Stimulated activated CD8-positive, alpha-beta memory T cell treated with anti-CD3 and anti-CD28 coated beads, Interleukin-2, amount 100 ng/mL, for 48 hours (primary cell): Measurements from ENCODE around the gene DEXI.
A peak's percentile ranks its signal among the peaks of the same experiment; 100 is the strongest.
"Not testable (repeated sequence)": the region's sequence is repeated elsewhere in the genome, so short reads cannot be mapped to it uniquely, and the experiment has no call there.

Experiments
- DNase-seq, 2 donors: peaks; one replicate each; pipeline ENCODE4 v3.0.0-alpha.2; 2020; ENCODE audit warnings: low read depth in 2 of 2

The DEXI gene

GRCh38 chr16:10927497-10928112 lies 14.7 kb downstream of the DEXI start:
- no peak for DNase-seq

DNA sequence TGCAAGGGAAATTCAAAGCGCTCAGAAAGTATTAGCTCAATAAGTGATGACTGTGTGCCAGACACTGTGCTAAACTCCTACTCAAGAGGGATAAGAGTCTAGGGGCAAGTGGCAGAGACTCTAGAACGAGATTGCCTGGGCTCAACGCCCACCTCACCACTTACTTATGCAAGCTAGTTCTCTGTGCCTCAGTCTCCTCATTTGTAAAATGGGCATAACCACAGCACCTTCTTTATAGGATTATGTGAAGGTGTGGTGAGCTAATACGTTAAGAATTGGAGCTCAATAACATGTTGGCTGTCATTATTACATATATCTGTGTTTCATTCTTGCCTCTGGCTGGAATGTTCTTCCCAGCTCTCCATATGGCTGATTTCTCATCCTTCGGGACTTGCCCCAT lies 15.4 kb downstream of the DEXI start:
- no peak for DNase-seq

GRCh38 chr16:10926094-10926493 lies 16.2 kb downstream of the DEXI start:
- no peak for DNase-seq

- not testable (repeated sequence) for DNase-seq
These were observed 17.0 kb downstream of the DEXI start for GRCh38 chr16:10925285-10925684.

DNA sequence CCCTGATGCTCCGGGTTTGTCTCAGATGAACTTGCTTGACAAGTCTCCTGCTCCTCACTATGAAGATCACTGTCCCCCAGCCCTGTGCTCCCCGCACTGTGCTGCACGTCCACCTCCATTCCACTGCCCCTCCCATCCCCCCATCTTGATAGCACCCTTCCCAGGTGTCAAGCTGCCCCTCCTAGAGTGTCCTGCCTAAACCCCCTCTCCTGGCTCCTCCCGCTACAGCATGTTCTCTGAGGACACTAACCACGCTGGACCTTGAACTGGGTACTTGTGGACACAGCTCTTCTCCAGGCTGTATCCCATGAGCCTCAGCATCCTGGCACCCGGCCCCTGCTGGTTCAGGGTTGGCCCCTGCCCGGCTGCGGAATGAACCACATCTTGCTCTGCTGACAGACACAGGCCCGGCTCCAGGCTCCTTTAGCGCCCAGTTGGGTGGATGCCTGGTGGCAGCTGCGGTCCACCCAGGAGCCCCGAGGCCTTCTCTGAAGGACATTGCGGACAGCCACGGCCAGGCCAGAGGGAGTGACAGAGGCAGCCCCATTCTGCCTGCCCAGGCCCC lies 18.5 kb downstream of the DEXI start:
- DNase-seq = no peak

- no peak for DNase-seq
These were observed 19.1 kb downstream of the DEXI start for GRCh38 chr16:10923146-10923649.

DNA sequence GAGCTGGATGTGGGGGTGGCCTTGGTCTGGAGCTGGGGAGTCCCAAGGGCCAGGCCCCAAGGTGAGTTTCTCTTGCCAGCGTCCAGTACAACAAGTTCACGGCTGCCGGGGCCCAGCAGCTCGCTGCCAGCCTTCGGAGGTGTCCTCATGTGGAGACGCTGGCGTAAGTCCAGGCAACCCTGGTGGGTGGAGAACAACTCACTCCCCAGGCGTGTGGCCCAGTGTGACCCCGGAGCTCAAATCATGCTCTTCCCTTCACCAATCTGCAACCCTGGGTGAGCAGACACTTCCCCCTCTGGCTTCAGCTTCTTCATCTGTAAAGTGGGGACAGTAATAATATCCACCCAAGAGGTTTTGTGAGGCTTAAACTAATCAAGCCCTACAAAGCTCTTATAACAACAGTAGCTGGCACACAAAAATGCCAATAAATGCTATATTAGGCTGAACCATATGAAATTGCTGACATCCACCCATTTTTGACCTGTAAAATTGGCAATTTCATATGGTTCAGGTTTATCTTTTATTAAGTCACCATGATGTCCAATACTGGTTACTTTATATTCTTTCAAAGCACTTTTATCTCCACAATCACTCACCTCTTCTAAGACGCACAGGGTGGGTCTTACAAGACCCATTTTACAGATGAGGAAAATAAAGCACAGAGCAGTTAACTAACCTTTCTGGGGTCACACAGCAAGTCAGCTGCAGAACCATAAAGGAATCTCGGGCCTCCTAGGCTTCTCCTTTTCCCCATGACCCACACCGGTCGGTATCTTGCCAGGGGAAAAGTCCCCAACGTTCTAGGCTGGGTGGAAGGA lies 19.7 kb downstream of the DEXI start:
- DNase-seq = no peak

- no peak for DNase-seq
These were observed 20.5 kb downstream of the DEXI start for GRCh38 chr16:10921536-10922327.

GRCh38 chr16:10920726-10921427 lies 21.4 kb downstream of the DEXI start:
- no peak for DNase-seq

DNA sequence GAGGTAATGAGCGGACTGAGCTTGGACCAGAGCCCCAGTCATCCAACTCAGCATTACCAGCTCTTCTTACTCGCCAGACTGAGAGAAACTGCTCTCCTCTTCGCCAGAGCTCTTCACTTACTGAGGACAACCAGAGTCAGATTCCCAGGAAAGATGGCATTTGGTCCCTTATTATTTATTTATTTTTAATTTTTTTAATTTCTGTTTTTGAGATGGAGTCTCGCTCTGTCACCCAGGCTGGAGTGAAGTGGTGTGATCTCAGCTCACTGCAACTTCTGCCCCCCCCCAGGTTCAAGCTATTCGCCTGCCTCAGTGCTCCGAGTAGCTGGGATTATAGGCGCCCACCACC lies 23.3 kb downstream of the DEXI start:
- DNase-seq = no peak

GRCh38 chr16:10918294-10919002 lies 23.8 kb downstream of the DEXI start:
- peak; percentile 70 to 86 for DNase-seq

GRCh38 chr16:10916534-10916933 lies 25.7 kb downstream of the DEXI start:
- no peak for DNase-seq

GRCh38 chr16:10911267-10911666 lies 31.0 kb downstream of the DEXI start:
- DNase-seq = no peak

DNA sequence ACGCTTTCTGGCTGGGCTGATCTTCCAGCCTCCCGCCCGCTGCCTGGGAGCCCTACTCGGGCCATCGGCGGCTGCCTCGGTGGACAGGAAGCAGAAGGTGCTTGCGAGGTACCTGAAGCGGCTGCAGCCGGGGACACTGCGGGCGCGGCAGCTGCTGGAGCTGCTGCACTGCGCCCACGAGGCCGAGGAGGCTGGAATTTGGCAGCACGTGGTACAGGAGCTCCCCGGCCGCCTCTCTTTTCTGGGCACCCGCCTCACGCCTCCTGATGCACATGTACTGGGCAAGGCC lies 34.6 kb downstream of the DEXI start:
- DNase-seq = no peak

DNA sequence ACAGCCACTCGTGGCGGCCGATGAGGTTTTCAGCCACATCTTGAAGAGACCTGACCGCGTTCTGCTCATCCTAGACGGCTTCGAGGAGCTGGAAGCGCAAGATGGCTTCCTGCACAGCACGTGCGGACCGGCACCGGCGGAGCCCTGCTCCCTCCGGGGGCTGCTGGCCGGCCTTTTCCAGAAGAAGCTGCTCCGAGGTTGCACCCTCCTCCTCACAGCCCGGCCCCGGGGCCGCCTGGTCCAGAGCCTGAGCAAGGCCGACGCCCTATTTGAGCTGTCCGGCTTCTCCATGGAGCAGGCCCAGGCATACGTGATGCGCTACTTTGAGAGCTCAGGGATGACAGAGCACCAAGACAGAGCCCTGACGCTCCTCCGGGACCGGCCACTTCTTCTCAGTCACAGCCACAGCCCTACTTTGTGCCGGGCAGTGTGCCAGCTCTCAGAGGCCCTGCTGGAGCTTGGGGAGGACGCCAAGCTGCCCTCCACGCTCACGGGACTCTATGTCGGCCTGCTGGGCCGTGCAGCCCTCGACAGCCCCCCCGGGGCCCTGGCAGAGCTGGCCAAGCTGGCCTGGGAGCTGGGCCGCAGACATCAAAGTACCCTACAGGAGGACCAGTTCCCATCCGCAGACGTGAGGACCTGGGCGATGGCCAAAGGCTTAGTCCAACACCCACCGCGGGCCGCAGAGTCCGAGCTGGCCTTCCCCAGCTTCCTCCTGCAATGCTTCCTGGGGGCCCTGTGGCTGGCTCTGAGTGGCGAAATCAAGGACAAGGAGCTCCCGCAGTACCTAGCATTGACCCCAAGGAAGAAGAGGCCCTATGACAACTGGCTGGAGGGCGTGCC lies 35.1 kb downstream of the DEXI start:
- DNase-seq = no peak

GRCh38 chr16:10906482-10906881 lies 35.8 kb downstream of the DEXI start:
- DNase-seq = no peak

GRCh38 chr16:10902999-10903398 lies 39.3 kb downstream of the DEXI start:
- DNase-seq = no peak

DNA sequence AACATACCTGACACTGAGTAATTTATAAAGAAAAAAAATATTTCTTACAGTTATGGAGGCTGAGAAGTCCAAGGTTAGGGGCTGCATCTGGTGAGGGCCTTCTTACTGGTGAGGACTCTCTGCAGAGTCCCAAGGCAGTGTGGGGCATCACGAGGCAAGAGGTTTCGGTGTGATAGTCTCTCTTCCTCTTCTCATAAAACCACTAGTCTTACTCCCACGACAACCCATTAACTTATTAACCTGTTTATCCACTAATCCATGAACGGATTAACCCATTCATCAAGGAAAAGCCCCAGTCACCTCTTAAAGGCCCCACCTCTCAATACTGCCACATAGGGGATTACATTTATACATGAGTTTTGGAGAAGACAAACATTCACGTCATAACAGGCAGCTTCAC lies 45.1 kb downstream of the DEXI start:
- no peak for DNase-seq

DNA sequence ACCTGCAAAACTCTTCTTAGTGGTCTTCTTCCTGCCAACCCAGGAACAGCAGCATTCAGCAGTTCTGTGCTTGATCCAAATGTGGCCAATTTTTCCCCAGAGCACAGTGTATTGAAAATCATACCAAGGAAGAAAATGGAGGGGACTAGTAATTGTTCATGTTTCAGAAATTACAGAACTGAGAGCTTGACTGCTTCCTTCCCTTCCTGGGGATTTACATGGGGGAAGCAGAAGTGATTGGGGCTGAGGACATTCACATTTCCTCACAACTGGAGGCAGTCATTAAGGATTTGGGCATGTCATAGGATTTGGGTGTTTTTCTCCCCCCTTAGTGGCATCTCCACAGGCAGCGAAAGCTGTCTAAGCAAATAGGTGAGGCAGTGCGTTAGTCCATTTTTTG lies 45.5 kb downstream of the DEXI start:
- no peak for DNase-seq

DNA sequence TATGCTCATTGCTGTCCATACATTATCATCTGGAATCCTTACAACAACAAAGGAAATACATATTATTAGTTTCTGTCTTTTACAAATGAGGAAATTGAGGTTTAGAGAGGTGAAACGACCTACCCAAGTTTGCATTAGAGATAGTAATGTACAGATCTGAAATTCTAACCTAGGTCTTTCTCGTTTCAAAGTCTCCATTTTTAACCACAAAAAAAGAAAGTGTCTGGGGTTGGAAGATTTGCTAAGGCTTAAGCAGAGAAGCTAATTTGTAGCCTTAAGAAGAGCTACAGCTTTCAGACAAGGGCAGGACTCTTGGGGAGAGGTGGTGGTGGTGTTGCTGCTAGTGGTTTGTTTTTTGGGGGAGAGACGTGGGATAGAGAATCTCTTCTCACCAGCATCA lies 46.1 kb downstream of the DEXI start:
- no peak for DNase-seq
